Measurements from ENCODE around the gene PPP1R26.
"Not testable (repeated sequence)": the region's sequence is repeated elsewhere in the genome, so short reads cannot be mapped to it uniquely, and the experiment has no call there.

PPP1R26 gene

GRCh38 chr9:135479469-135480052 lies at the start of gene PPP1R26:
Gene PPP1R26 (plus strand): TSS chr9:135479782. CDS start chr9:135484511, 4,729 bp downstream.
- H3K36me3 Mint-ChIP-seq = no peaks in the 10 kb centered on the region
- H3K4me1 Mint-ChIP-seq (ENCODE audit: low read depth) = peaks cover 7% of the 10 kb centered on the region
- peak within 1 kb of the TSS; percentile 86 for H3K4me3 Mint-ChIP-seq
- no peak within 1 kb of the TSS for H3K27ac Mint-ChIP-seq
- H3K9me3 Mint-ChIP-seq (ENCODE audit: low read depth) = no peaks in the 10 kb centered on the region
- peaks cover 36% of the 10 kb centered on the region for H3K27me3 Mint-ChIP-seq

GRCh38 chr9:135437259-135437658 lies 42.3 kb upstream of the PPP1R26 start:
- Mint-ChIP-seq H3K4me3 (no peak overlapping the region), H3K4me1 (ENCODE audit: low read depth) (no peaks in the 10 kb centered on the region), H3K9me3 (ENCODE audit: low read depth) (no peaks in the 10 kb centered on the region), H3K27ac (no peak overlapping the region), H3K36me3 (no peaks in the 10 kb centered on the region), H3K27me3 (peaks cover 12% of the 10 kb centered on the region)

- not testable (repeated sequence) for H3K36me3 Mint-ChIP-seq; H3K9me3 Mint-ChIP-seq (ENCODE audit: low read depth); H3K4me3 Mint-ChIP-seq
Observed at GRCh38 chr9:135437696-135438095, 41.9 kb upstream of the PPP1R26 start.

GRCh38 chr9:135438581-135439232 lies 40.9 kb upstream of the PPP1R26 start:
- not testable (repeated sequence) for H3K9me3 Mint-ChIP-seq (ENCODE audit: low read depth); H3K27ac Mint-ChIP-seq; H3K4me1 Mint-ChIP-seq (ENCODE audit: low read depth); H3K4me3 Mint-ChIP-seq; H3K36me3 Mint-ChIP-seq
- peaks cover 14% of the 10 kb centered on the region for H3K27me3 Mint-ChIP-seq

More at GRCh38 chr9:135437696-135438095, 41.9 kb upstream of the PPP1R26 start:
- H3K27ac Mint-ChIP-seq; H3K4me1 Mint-ChIP-seq (ENCODE audit: low read depth): not testable (repeated sequence)
- peaks cover 16% of the 10 kb centered on the region for H3K27me3 Mint-ChIP-seq

- H3K9me3 Mint-ChIP-seq (ENCODE audit: low read depth); H3K4me3 Mint-ChIP-seq; H3K36me3 Mint-ChIP-seq; H3K27ac Mint-ChIP-seq; H3K4me1 Mint-ChIP-seq (ENCODE audit: low read depth): not testable (repeated sequence)
- H3K27me3 Mint-ChIP-seq = peaks cover 13% of the 10 kb centered on the region
Observed at GRCh38 chr9:135439514-135439913, 40.1 kb upstream of the PPP1R26 start.

- no peaks in the 10 kb centered on the region for H3K36me3 Mint-ChIP-seq
- peaks cover 13% of the 10 kb centered on the region for H3K27me3 Mint-ChIP-seq
- no peak overlapping the region for H3K4me3 Mint-ChIP-seq
- no peaks in the 10 kb centered on the region for H3K4me1 Mint-ChIP-seq (ENCODE audit: low read depth)
- H3K9me3 Mint-ChIP-seq (ENCODE audit: low read depth) = no peaks in the 10 kb centered on the region
- no peak overlapping the region for H3K27ac Mint-ChIP-seq
Observed at GRCh38 chr9:135439916-135440315, 39.7 kb upstream of the PPP1R26 start.

- Mint-ChIP-seq H3K27ac (no peak overlapping the region), H3K4me1 (ENCODE audit: low read depth) (peaks cover 3% of the 10 kb centered on the region), H3K36me3 (no peaks in the 10 kb centered on the region), H3K27me3 (peaks cover 13% of the 10 kb centered on the region), H3K4me3 (no peak overlapping the region), H3K9me3 (ENCODE audit: low read depth) (no peaks in the 10 kb centered on the region)
Observed at GRCh38 chr9:135440620-135441019, 39.0 kb upstream of the PPP1R26 start.

GRCh38 chr9:135441105-135442071 lies 38.2 kb upstream of the PPP1R26 start:
- not testable (repeated sequence) for H3K27ac Mint-ChIP-seq; H3K4me1 Mint-ChIP-seq (ENCODE audit: low read depth); H3K9me3 Mint-ChIP-seq (ENCODE audit: low read depth); H3K36me3 Mint-ChIP-seq; H3K4me3 Mint-ChIP-seq
- H3K27me3 Mint-ChIP-seq = peaks cover 13% of the 10 kb centered on the region

GRCh38 chr9:135442075-135442474 lies 37.5 kb upstream of the PPP1R26 start:
- Mint-ChIP-seq H3K27ac (no peak overlapping the region), H3K27me3 (peaks cover 13% of the 10 kb centered on the region), H3K4me1 (ENCODE audit: low read depth) (peaks cover 7% of the 10 kb centered on the region), H3K9me3 (ENCODE audit: low read depth) (no peaks in the 10 kb centered on the region), H3K36me3 (no peaks in the 10 kb centered on the region), H3K4me3 (no peak overlapping the region)

GRCh38 chr9:135443797-135444425 lies 35.7 kb upstream of the PPP1R26 start:
- H3K27me3 Mint-ChIP-seq = peaks cover 10% of the 10 kb centered on the region
- no peaks in the 10 kb centered on the region for H3K9me3 Mint-ChIP-seq (ENCODE audit: low read depth)
- peaks cover 7% of the 10 kb centered on the region for H3K4me1 Mint-ChIP-seq (ENCODE audit: low read depth)
- no peak overlapping the region for H3K4me3 Mint-ChIP-seq
- no peaks in the 10 kb centered on the region for H3K36me3 Mint-ChIP-seq
- H3K27ac Mint-ChIP-seq = no peak overlapping the region

GRCh38 chr9:135447126-135447525 lies 32.5 kb upstream of the PPP1R26 start:
- H3K9me3 Mint-ChIP-seq (ENCODE audit: low read depth) = no peaks in the 10 kb centered on the region
- H3K4me1 Mint-ChIP-seq (ENCODE audit: low read depth) = peaks cover 7% of the 10 kb centered on the region
- H3K27ac Mint-ChIP-seq = no peak overlapping the region
- no peaks in the 10 kb centered on the region for H3K36me3 Mint-ChIP-seq
- H3K4me3 Mint-ChIP-seq = no peak overlapping the region
- H3K27me3 Mint-ChIP-seq = peaks cover 6% of the 10 kb centered on the region

GRCh38 chr9:135448663-135449100 lies 30.9 kb upstream of the PPP1R26 start:
- no peak overlapping the region for H3K4me3 Mint-ChIP-seq
- no peak overlapping the region for H3K27ac Mint-ChIP-seq
- no peaks in the 10 kb centered on the region for H3K9me3 Mint-ChIP-seq (ENCODE audit: low read depth)
- peaks cover 1% of the 10 kb centered on the region for H3K27me3 Mint-ChIP-seq
- H3K36me3 Mint-ChIP-seq = no peaks in the 10 kb centered on the region
- H3K4me1 Mint-ChIP-seq (ENCODE audit: low read depth) = peaks cover 7% of the 10 kb centered on the region

GRCh38 chr9:135449532-135449931 lies 30.1 kb upstream of the PPP1R26 start:
- H3K36me3 Mint-ChIP-seq; H3K9me3 Mint-ChIP-seq (ENCODE audit: low read depth); H3K27ac Mint-ChIP-seq; H3K27me3 Mint-ChIP-seq; H3K4me1 Mint-ChIP-seq (ENCODE audit: low read depth); H3K4me3 Mint-ChIP-seq: not testable (repeated sequence)

GRCh38 chr9:135450956-135451355 lies 28.6 kb upstream of the PPP1R26 start:
- Mint-ChIP-seq H3K4me3 (no peak overlapping the region), H3K4me1 (ENCODE audit: low read depth) (peaks cover 2% of the 10 kb centered on the region), H3K27me3 (peaks cover 6% of the 10 kb centered on the region), H3K27ac (no peak overlapping the region), H3K9me3 (ENCODE audit: low read depth) (no peaks in the 10 kb centered on the region), H3K36me3 (no peaks in the 10 kb centered on the region)

GRCh38 chr9:135451909-135452308 lies 27.7 kb upstream of the PPP1R26 start:
- not testable (repeated sequence) for H3K4me1 Mint-ChIP-seq (ENCODE audit: low read depth); H3K36me3 Mint-ChIP-seq; H3K4me3 Mint-ChIP-seq; H3K9me3 Mint-ChIP-seq (ENCODE audit: low read depth); H3K27me3 Mint-ChIP-seq; H3K27ac Mint-ChIP-seq

Measured in activated naive CD8-positive, alpha-beta T cell (primary cell).